Smooth muscle cell (in vitro differentiated cells): ENCODE data around the gene CTNS. TPM values are rescaled to one million over a fixed set of nuclear protein-coding genes. Genes with fewer than 3 reads are reported as not detected.

Experiments used
- DNase-seq: peaks from one replicate; lab custom pipeline; 2025; ENCODE audit not compliant: unreplicated experiment; lab: John Stamatoyannopoulos, UW
- H2AFZ ChIP-seq: fragments of 200-600 bp; sonication (generic); 2 replicates; pipeline ENCODE4 v1.6.0; 2016; ENCODE audit warnings: antibody characterized with exemption, low read depth, mild to moderate bottlenecking
- H3F3A ChIP-seq: fragments of 200-600 bp; sonication (generic); 2 replicates; pipeline ENCODE4 v1.6.0; 2017; ENCODE audit warnings: antibody characterized with exemption, low read depth
- H3K27ac ChIP-seq: fragments of 200-600 bp; sonication (generic); 2 replicates; pipeline ENCODE4 v1.5.1; 2016; ENCODE audit warnings: low read depth, mild to moderate bottlenecking
- H3K27me3 ChIP-seq: fragments of 200-600 bp; sonication (generic); 2 replicates; pipeline ENCODE4 v1.6.1; 2016; ENCODE audit warnings: low read depth, mild to moderate bottlenecking
- H3K36me3 ChIP-seq: fragments of 200-600 bp; sonication (generic); 2 replicates; pipeline ENCODE4 v1.5.1; 2016; ENCODE audit warnings: low read depth
- H3K4me1 ChIP-seq: fragments of 200-600 bp; sonication (generic); 2 replicates; pipeline ENCODE4 v1.5.1; 2016; ENCODE audit warnings: low read depth
- H3K4me2 ChIP-seq: fragments of 200-600 bp; sonication (generic); 2 replicates; pipeline ENCODE4 v1.6.0; 2016; ENCODE audit warnings: mild to moderate bottlenecking
- H3K4me3 ChIP-seq: fragments of 200-600 bp; sonication (generic); 2 replicates; pipeline ENCODE4 v1.5.1; 2016; ENCODE audit warnings: mild to moderate bottlenecking
- H3K79me2 ChIP-seq: fragments of 200-600 bp; sonication (generic); 2 replicates; pipeline ENCODE4 v1.6.0; 2016; ENCODE audit warnings: low read depth, mild to moderate bottlenecking
- H3K9ac ChIP-seq: fragments of 200-600 bp; sonication (generic); 2 replicates; pipeline ENCODE4 v1.6.0; 2016; ENCODE audit warnings: low read depth
- H3K9me3 ChIP-seq: fragments of 200-600 bp; sonication (generic); replicated peaks from 2 replicates; pipeline ENCODE4 v1.5.1; 2016; ENCODE audit warnings: low read depth
- H4K20me1 ChIP-seq: fragments of 200-600 bp; sonication (generic); 2 replicates; pipeline ENCODE4 v1.6.0; 2016; ENCODE audit warnings: low read depth
- WGBS: methylation state at CpG from one replicate; pipeline ENCODE4 v1.1.7; 2016; ENCODE audit warnings: low lambda C conversion rate; 5-methylcytosine and 5-hydroxymethylcytosine counted together
- polyA plus RNA-seq: library from polyadenylated mRNA; unstranded; fragments of >200 nt; fragmentation: Nextera tagmentation; extraction: Ambion mirVana; gene quantifications from 2 replicates; pipeline ENCODE4 v1.2.1, GENCODE V29; 2016
- total RNA-seq: library from RNA; depleted of rRNA; stranded (reverse); fragments of >200 nt; gene quantifications from 2 replicates; pipeline ENCODE4 v1.2.3, GENCODE V29; 2014
- TF ChIP-seq, protein P1 (sequence below): fragments of 200-600 bp; sonication (generic); IDR thresholded peaks from 2 replicates; pipeline ENCODE4 v1.5.1; 2017; ENCODE audit warnings: borderline replicate concordance, mild to moderate bottlenecking, antibody characterized with exemption; ENCODE audit not compliant: insufficient read depth, poor library complexity, severe bottlenecking

The CTNS gene
- total and polyA plus RNA-seq, 2 experiments from 2014 or later = 13.7 to 24.9 TPM

DNA sequence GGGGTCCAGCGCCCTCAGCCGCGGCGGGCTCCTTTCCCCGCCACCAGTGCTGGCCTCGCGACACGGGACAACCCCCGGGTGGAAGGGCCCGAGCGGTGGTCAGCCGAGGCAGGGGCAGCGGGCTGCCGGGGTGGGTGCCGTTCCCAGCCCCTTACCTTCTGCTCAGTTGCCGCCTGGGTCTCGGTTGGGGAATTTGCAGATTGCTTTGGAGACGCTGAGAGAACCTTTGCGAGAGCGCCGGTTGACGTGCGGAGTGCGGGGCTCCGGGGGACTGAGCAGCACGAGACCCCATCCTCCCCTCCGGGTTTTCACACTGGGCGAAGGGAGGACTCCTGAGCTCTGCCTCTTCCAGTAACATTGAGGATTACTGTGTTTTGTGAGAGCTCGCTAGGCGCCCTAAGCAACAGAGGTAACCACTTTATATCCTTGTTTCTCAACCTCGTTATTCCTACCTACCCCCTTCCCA is 381 bp downstream of the CTNS start:
- TF ChIP-seq, protein P1, sequence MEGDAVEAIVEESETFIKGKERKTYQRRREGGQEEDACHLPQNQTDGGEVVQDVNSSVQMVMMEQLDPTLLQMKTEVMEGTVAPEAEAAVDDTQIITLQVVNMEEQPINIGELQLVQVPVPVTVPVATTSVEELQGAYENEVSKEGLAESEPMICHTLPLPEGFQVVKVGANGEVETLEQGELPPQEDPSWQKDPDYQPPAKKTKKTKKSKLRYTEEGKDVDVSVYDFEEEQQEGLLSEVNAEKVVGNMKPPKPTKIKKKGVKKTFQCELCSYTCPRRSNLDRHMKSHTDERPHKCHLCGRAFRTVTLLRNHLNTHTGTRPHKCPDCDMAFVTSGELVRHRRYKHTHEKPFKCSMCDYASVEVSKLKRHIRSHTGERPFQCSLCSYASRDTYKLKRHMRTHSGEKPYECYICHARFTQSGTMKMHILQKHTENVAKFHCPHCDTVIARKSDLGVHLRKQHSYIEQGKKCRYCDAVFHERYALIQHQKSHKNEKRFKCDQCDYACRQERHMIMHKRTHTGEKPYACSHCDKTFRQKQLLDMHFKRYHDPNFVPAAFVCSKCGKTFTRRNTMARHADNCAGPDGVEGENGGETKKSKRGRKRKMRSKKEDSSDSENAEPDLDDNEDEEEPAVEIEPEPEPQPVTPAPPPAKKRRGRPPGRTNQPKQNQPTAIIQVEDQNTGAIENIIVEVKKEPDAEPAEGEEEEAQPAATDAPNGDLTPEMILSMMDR = no peak
- Histone ChIP-seq H3K4me3 (peak overlapping the region; percentile 82), H3K36me3 (no peaks in the 10 kb centered on the region), H3K4me2 (peak overlapping the region; percentile 95), H3K9ac (peak overlapping the region; percentile 85), H3K79me2 (peaks cover 8% of the 10 kb centered on the region), H3K27me3 (no peaks in the 10 kb centered on the region), H2AFZ (no peak overlapping the region), H3K9me3 (no peaks in the 10 kb centered on the region), H3K27ac (peak overlapping the region; percentile 67), H4K20me1 (no peaks in the 10 kb centered on the region), H3K4me1 (peaks cover 6% of the 10 kb centered on the region), H3F3A (no peaks in the 10 kb centered on the region)
- 4% methylated on average over 31 of the region's 31 CpGs for WGBS
- no peak for DNase-seq

DNA sequence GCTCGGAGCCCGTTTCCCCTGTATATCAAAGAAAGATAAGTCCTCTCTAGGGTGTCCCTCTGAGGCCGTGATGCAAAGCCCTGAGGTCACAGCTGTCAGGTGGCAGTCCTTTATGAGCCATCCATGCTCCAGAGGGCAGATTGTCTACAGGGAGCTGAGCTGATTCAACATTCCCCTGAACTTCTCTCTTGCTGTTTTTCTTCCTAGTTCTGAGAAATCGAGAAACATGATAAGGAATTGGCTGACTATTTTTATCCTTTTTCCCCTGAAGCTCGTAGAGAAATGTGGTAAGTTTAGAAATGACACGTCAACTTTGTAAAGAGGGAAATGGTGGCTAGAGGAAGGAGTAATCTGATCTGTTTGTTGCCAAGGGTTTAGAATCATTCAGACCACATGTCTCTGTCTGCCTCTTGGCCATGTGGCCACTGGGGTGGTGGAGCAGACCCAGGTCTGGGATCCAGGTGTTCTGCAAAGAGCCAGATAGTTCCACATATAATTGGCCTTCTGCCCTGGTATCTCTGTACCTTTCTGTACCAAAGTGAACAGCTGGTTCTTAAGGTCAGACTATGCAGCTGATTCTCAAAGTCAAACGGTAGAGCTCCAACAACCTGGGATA is 3.5 kb downstream of the CTNS start:
- H3K79me2 ChIP-seq = peaks cover 3% of the 10 kb centered on the region
- H3K9me3 ChIP-seq = no peaks in the 10 kb centered on the region
- no peak overlapping the region for H3K27ac ChIP-seq
- H3K27me3 ChIP-seq = no peaks in the 10 kb centered on the region
- WGBS = 72% methylated on average over 7 of the region's 7 CpGs
- no peaks in the 10 kb centered on the region for H3K4me1 ChIP-seq
- no peak overlapping the region for H2AFZ ChIP-seq
- no peaks in the 10 kb centered on the region for H3K36me3 ChIP-seq
- H3F3A ChIP-seq = no peaks in the 10 kb centered on the region
- TF ChIP-seq, protein P1 = no peak
- DNase-seq = no peak
- H3K4me2 ChIP-seq = no peak overlapping the region
- H3K4me3 ChIP-seq = no peak overlapping the region
- no peaks in the 10 kb centered on the region for H4K20me1 ChIP-seq
- H3K9ac ChIP-seq = no peak overlapping the region

DNA sequence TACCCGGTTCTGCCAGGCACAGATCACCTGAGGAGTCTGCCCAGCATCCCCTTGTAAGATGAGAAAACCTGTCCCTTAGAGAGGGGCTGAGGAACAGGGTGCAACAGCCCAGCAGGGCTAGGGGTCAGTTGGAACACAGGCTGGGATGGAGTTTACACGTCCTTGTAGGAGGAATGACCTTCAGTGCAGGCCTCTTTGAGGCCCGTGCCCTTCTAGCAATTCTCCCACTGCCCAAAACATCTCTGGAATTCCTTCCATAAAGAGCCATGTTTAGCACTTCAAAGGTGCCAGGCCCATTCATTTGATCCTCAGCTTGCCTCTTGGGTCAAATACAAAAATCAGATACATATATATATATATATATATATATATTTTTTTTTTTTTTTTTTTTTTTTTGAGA is 4.5 kb downstream of the CTNS start:
- Histone ChIP-seq H3K4me1 (no peaks in the 10 kb centered on the region), H3K27me3 (no peaks in the 10 kb centered on the region), H3K9ac (no peak overlapping the region), H3K4me2 (no peak overlapping the region), H3K79me2 (no peaks in the 10 kb centered on the region), H3K4me3 (no peak overlapping the region), H3K27ac (no peak overlapping the region), H3F3A (no peaks in the 10 kb centered on the region), H2AFZ (no peak overlapping the region), H3K36me3 (no peaks in the 10 kb centered on the region), H3K9me3 (no peaks in the 10 kb centered on the region), H4K20me1 (no peaks in the 10 kb centered on the region)
- no peak for DNase-seq
- TF ChIP-seq, protein P1 = no peak
- 70% methylated on average over 3 of the region's 3 CpGs for WGBS
